ENCODE results near the gene HDAC4.

HDAC4 gene

GRCh38 chr2:239195992-239196391 is 204.8 kb downstream of the HDAC4 start:
- Mint-ChIP-seq H3K4me3 (no peak overlapping the region), H3K27me3 (no peaks in the 10 kb centered on the region), H3K27ac (no peak overlapping the region), H3K4me1 (ENCODE audit: low read depth) (peaks cover 12% of the 10 kb centered on the region), H3K36me3 (peaks cover 3% of the 10 kb centered on the region), H3K9me3 (ENCODE audit: low read depth) (no peaks in the 10 kb centered on the region)

DNA sequence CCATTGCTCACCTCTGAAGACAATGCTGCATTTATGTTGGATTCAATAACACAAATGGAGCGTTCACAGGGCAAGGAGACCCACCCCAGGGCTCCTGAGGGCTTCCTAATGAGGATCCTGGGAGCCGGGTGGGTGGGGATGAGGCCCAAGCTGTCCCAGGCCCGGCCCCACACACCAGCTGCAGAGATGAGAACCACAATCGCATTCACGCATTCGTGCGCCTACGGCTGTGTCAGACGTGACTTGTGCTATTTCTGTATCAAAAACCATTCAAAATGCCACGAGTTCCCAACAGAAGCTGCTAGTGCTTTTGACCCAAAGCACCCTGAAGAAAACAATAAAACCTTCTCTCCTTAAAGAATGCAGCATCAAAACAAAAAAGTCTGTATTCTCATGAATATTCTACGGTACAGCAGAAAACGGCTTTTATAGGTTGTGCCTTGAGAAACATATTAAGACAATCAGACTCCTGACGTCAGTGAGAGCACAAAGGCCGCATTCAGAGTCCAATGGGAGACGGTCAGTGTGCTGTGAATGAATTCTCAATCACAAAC is 205.4 kb downstream of the HDAC4 start:
- H3K27me3 Mint-ChIP-seq = no peaks in the 10 kb centered on the region
- peaks cover 6% of the 10 kb centered on the region for H3K36me3 Mint-ChIP-seq
- H3K4me1 Mint-ChIP-seq (ENCODE audit: low read depth) = peaks cover 12% of the 10 kb centered on the region
- H3K9me3 Mint-ChIP-seq (ENCODE audit: low read depth) = no peaks in the 10 kb centered on the region
- no peak overlapping the region for H3K27ac Mint-ChIP-seq
- H3K4me3 Mint-ChIP-seq = no peak overlapping the region

DNA sequence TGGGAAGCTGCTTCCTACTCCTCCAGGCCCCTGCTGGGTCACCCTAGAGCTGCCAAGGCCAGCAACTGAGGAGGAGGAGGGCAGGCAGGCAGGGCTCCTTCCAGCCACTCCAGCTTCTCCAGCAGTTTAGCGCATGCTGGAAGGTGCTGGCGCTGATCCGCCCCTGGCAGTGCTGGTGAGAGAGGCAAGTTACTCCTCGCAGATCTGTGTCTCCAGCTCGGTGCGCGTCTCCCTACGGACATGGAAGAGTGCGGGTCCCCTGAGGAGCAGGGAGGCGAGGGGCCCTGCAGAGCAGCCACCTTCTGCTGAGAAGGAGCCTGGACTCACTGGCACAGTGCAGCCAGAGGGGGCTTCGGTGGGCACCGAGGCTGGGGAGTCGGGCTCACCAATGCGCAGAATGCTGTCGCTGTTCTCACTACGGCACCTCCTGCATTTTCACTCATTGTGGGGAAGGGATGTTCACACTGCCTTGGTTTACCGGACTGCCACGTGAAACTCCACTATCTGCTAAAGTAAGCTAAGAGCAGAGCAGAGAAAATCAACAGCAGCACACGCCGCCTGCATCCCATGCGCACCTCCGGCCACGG is 206.0 kb downstream of the HDAC4 start:
- Mint-ChIP-seq H3K4me3 (no peak overlapping the region), H3K9me3 (ENCODE audit: low read depth) (no peaks in the 10 kb centered on the region), H3K27ac (no peak overlapping the region), H3K4me1 (ENCODE audit: low read depth) (peaks cover 12% of the 10 kb centered on the region), H3K27me3 (no peaks in the 10 kb centered on the region), H3K36me3 (peaks cover 8% of the 10 kb centered on the region)

DNA sequence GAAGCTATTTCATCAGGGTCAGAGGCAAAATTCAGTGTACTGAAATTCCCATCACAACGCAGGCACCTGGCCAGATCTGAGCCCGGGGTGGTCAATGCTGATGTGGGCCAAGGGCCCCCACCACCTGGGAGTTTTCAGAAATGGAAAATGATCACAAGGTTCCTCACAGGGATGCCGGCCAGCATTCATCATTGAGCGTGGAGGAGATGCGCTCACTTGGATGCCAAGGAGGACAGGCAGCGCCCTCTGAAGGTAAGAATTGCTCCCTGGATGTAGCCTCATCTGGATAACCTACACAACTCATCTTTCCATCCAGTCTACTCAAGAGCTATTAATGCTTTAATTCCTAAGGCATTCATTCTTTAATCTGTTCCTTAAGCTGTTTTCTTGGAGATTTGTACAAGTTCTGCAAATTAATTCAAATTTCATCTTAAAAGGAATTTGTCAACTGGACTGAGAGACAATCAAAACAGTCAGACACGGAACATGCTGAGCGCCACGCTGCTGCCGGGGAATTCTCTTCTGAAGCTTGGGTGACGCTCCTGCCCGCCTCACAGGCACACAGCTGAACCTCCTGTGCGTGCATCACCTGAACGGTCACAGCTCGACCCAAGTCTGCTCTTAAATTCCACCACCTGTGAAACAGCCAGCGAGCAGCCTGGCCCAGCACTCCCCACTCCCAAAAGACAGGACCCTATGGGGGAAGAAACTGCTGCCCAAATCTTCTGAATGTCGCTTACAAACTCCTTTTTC is 206.7 kb downstream of the HDAC4 start:
- Mint-ChIP-seq H3K27me3 (no peaks in the 10 kb centered on the region), H3K36me3 (peaks cover 8% of the 10 kb centered on the region), H3K9me3 (ENCODE audit: low read depth) (no peaks in the 10 kb centered on the region), H3K27ac (no peak overlapping the region), H3K4me1 (ENCODE audit: low read depth) (peaks cover 12% of the 10 kb centered on the region), H3K4me3 (no peak overlapping the region)

GRCh38 chr2:239193401-239193811 is 207.4 kb downstream of the HDAC4 start:
- H3K9me3 Mint-ChIP-seq (ENCODE audit: low read depth) = no peaks in the 10 kb centered on the region
- H3K4me3 Mint-ChIP-seq = no peak overlapping the region
- H3K36me3 Mint-ChIP-seq = peaks cover 11% of the 10 kb centered on the region
- peaks cover 12% of the 10 kb centered on the region for H3K4me1 Mint-ChIP-seq (ENCODE audit: low read depth)
- H3K27ac Mint-ChIP-seq = no peak overlapping the region
- no peaks in the 10 kb centered on the region for H3K27me3 Mint-ChIP-seq

GRCh38 chr2:239192975-239193374 is 207.8 kb downstream of the HDAC4 start:
- H3K4me3 Mint-ChIP-seq = no peak overlapping the region
- H3K27ac Mint-ChIP-seq = no peak overlapping the region
- peaks cover 11% of the 10 kb centered on the region for H3K36me3 Mint-ChIP-seq
- no peaks in the 10 kb centered on the region for H3K27me3 Mint-ChIP-seq
- peaks cover 12% of the 10 kb centered on the region for H3K4me1 Mint-ChIP-seq (ENCODE audit: low read depth)
- no peaks in the 10 kb centered on the region for H3K9me3 Mint-ChIP-seq (ENCODE audit: low read depth)

- Mint-ChIP-seq H3K36me3 (peaks cover 9% of the 10 kb centered on the region), H3K4me1 (ENCODE audit: low read depth) (peaks cover 12% of the 10 kb centered on the region), H3K27me3 (no peaks in the 10 kb centered on the region), H3K4me3 (no peak overlapping the region), H3K27ac (no peak overlapping the region), H3K9me3 (ENCODE audit: low read depth) (no peaks in the 10 kb centered on the region)
Observed at GRCh38 chr2:239192456-239192855, 208.4 kb downstream of the HDAC4 start.

DNA sequence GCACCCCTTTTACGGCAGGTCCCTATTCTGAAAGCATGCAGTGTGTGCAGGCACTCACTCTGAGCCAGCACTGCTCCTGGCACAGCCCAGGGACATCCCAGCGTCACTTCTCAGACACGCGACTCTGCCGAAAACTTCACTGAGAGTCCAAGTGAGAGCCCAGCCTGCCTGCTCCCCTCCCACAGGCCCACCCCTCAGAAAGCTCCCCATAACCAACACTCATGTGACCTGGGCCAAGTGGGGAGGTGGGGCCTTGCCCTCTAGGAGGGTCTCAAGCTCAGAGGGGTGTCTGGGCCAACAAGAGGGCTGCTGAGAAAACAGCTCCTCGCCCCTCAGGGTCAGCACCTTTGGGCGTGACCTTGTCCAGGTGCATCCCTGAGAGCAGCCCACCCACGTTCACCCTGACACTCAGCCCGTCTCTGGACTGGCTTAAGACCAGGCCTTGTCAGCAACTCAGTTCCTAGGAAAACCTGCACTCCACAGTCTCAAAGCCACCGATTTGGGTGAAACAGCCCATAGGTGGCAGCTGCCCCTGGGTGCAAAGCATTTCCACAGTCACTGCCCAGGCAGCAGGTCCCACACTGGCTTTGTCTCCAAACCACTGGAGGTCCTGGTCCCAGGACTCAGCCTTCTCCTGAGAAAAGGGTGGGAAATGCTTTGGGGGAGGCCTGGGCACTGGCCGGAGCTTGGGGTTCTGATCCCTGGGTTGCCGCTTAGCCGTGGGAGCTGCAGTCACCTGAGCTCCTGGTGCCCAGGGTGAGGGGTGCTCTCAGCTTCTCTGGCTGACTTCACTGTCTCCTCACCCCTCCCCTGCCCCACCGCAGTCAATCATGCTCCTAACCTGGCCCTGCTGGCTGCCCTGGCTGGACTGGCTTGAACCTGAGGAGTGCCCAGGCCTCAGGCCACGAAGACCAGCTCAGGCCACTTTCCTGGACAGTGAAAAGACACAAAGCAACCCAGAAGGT is 209.6 kb downstream of the HDAC4 start:
- H3K27me3 Mint-ChIP-seq = no peaks in the 10 kb centered on the region
- H3K4me1 Mint-ChIP-seq (ENCODE audit: low read depth) = peaks cover 9% of the 10 kb centered on the region
- peaks cover 8% of the 10 kb centered on the region for H3K36me3 Mint-ChIP-seq
- no peak overlapping the region for H3K4me3 Mint-ChIP-seq
- no peaks in the 10 kb centered on the region for H3K9me3 Mint-ChIP-seq (ENCODE audit: low read depth)
- H3K27ac Mint-ChIP-seq = no peak overlapping the region

- Mint-ChIP-seq H3K27ac (no peak overlapping the region), H3K9me3 (ENCODE audit: low read depth) (no peaks in the 10 kb centered on the region), H3K27me3 (no peaks in the 10 kb centered on the region), H3K36me3 (peaks cover 8% of the 10 kb centered on the region), H3K4me3 (no peak overlapping the region), H3K4me1 (ENCODE audit: low read depth) (peaks cover 2% of the 10 kb centered on the region)
Observed at GRCh38 chr2:239190361-239190760, 210.5 kb downstream of the HDAC4 start.

DNA sequence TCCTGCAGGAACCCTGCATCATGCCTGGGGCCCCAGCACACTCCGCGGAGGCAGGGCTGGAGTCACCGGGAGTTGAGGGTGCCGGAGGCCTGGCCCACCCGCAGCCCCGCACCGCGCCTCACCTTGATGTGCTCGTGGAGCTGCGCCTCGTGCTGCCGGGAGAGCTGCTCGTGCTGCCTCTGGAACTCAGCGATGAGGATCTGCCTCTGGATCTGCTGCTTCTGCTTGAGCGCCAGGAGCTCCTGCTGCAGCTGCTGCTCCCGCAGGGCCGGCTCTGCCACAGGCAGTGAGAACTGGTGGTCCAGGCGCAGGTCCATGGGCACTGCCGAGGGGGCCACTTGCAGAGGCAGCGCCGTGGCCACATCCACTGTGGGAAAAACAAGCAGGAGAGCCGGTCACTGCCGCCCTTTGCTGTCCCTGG is 211.1 kb downstream of the HDAC4 start:
- H3K4me1 Mint-ChIP-seq (ENCODE audit: low read depth) = peaks cover 2% of the 10 kb centered on the region
- H3K4me3 Mint-ChIP-seq = no peak overlapping the region
- no peaks in the 10 kb centered on the region for H3K9me3 Mint-ChIP-seq (ENCODE audit: low read depth)
- H3K27me3 Mint-ChIP-seq = no peaks in the 10 kb centered on the region
- peaks cover 8% of the 10 kb centered on the region for H3K36me3 Mint-ChIP-seq
- no peak overlapping the region for H3K27ac Mint-ChIP-seq

GRCh38 chr2:239188536-239188935 is 212.3 kb downstream of the HDAC4 start:
- Mint-ChIP-seq H3K4me1 (ENCODE audit: low read depth) (no peaks in the 10 kb centered on the region), H3K27me3 (no peaks in the 10 kb centered on the region), H3K4me3 (no peak overlapping the region), H3K9me3 (ENCODE audit: low read depth) (no peaks in the 10 kb centered on the region), H3K27ac (no peak overlapping the region), H3K36me3 (peaks cover 8% of the 10 kb centered on the region)

DNA sequence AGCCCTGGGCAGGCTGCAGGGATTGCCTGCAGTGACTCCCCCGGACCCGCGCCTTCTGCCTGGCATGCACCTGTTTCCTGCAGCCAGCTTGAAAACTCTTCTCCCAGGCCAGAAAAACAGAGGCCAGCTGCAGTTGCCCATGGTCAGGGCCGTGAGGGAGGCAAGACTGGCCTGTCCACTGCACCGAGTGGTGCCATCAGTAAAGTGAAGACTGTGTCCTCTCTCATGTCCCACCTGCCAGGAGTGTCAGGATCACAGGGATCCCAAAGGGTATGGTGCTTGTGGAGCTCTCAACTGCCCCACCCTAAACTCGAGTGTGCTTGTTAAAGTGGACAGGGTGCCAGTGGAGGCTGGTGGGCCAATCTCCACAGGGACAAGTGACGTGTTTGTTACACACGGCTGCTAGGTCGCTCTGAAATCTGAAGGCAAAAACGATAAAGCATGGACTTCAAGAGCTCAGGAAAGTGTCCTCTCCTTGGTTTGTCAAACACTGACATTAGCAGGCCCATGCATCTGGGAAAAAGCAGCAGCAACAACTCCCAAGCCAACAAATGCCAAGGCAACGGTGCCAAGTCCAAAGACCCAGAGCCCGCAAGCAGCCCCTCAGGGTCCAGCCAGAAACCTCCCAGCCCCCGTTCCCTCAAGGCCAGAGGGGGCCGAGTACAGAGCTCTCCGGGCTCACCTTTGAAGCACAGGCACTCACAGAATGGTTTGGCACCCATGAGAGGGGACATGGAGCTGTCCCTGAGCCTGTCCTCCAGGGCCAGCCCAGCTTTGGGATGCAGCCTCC is 213.2 kb downstream of the HDAC4 start:
- Mint-ChIP-seq H3K9me3 (ENCODE audit: low read depth) (no peaks in the 10 kb centered on the region), H3K4me3 (no peak overlapping the region), H3K4me1 (ENCODE audit: low read depth) (no peaks in the 10 kb centered on the region), H3K36me3 (peaks cover 8% of the 10 kb centered on the region), H3K27me3 (no peaks in the 10 kb centered on the region), H3K27ac (no peak overlapping the region)

GRCh38 chr2:239186516-239187357 is 214.1 kb downstream of the HDAC4 start:
- H3K36me3 Mint-ChIP-seq = peaks cover 8% of the 10 kb centered on the region
- no peak overlapping the region for H3K27ac Mint-ChIP-seq
- H3K9me3 Mint-ChIP-seq (ENCODE audit: low read depth) = no peaks in the 10 kb centered on the region
- H3K27me3 Mint-ChIP-seq = no peaks in the 10 kb centered on the region
- H3K4me1 Mint-ChIP-seq (ENCODE audit: low read depth) = no peaks in the 10 kb centered on the region
- no peak overlapping the region for H3K4me3 Mint-ChIP-seq
